HCT116 (cell line): ENCODE data around the gene LRP1B. TPM values are rescaled to one million over a fixed set of nuclear protein-coding genes. Genes with fewer than 3 reads are reported as not detected.

ENCODE experiments used
- ATAC-seq: fragments of 200-7000 bp; cut with Tn5 transposase; 2 replicates; pipeline ENCODE4 v1.9.1; 2020; ENCODE audit warnings: mild to moderate bottlenecking, moderate library complexity
- BruUV-seq: library from RNA; stranded (reverse); fragments of 400-500 nt; replicated peaks from 2 replicates; lab custom pipeline; 2021; lab: Mats Ljungman, UMichigan
- CTCF ChIA-PET: fragments of 300-600 bp; sonication (Branson Sonifier 250); formaldehyde crosslinking; loops from one replicate; lab custom pipeline; 2021; ENCODE audit warnings: antibody characterized with exemption; lab: Charles Lee
- POLR2A ChIA-PET: fragments of 300-600, 350-600 bp; sonication (Branson Sonifier 250); formaldehyde crosslinking; loops from one replicate; lab custom pipeline; 2021; ENCODE audit warnings: antibody characterized with exemption; lab: Charles Lee
- RAD21 ChIA-PET, 2 experiments: fragments of 300-600 bp; sonication (Branson Sonifier 250); formaldehyde crosslinking; loops; one replicate each; lab custom pipeline; 2023; ENCODE audit warnings: low total read pairs in 2 of 2; ENCODE audit not compliant: uncharacterized antibody in 2 of 2, unreplicated experiment in 2 of 2, low non-redundant PET in 1 of 2; lab: Charles Lee
- DNase-seq: peaks from one replicate; pipeline ENCODE4 v3.0.0-alpha.2; 2010; ENCODE audit warnings: low read depth, low spot score
- H2AFZ ChIP-seq: fragments of 200-600 bp; shearing (Covaris generic), sonication (generic); 2 replicates; pipeline ENCODE4 v1.6.1; 2017; ENCODE audit warnings: low read depth, mixed run types, mixed read lengths, antibody characterized with exemption, low read length; ENCODE audit not compliant: poor library complexity, severe bottlenecking
- H3K27ac ChIP-seq: 2 replicates; pipeline ENCODE4 v1.5.1; 2012; ENCODE audit warnings: low read depth, low read length
- H3K27me3 ChIP-seq: fragments of 200-600 bp; sonication (generic); 2 replicates; pipeline ENCODE4 v1.6.1; 2016; ENCODE audit warnings: mixed run types, low read length, mixed read lengths; ENCODE audit not compliant: insufficient read depth
- H3K36me3 ChIP-seq, 2 experiments: fragments of 200-500 bp in 1 of 2; fragments of 200-600 bp in 1 of 2; sonication (Bioruptor generic) in 1 of 2; sonication (generic) in 1 of 2; 2 replicates each; pipeline versions ENCODE4 v1.5.1 to v1.6.1; 2014 to 2016; ENCODE audit warnings: low read length in 2 of 2, inconsistent platforms in 1 of 2, mixed read lengths in 1 of 2, mixed run types in 1 of 2; ENCODE audit not compliant: insufficient read depth in 2 of 2, control insufficient read depth in 1 of 2
- H3K4me1 ChIP-seq, 2 experiments: fragments of 200-600 bp in 1 of 2; sonication (generic) in 1 of 2; 2 replicates each; pipeline versions ENCODE4 v1.5.1 to v1.6.1; 2012 to 2017; ENCODE audit warnings: low read length in 2 of 2, inconsistent platforms in 1 of 2, mild to moderate bottlenecking in 1 of 2, mixed read lengths in 1 of 2, mixed run types in 1 of 2, moderate library complexity in 1 of 2; ENCODE audit not compliant: insufficient read depth in 2 of 2, control insufficient read depth in 1 of 2
- H3K4me2 ChIP-seq: fragments of 200-600 bp; sonication (generic); 2 replicates; pipeline ENCODE4 v1.6.1; 2017; ENCODE audit warnings: mixed run types, low read length, mixed read lengths
- H3K4me3 ChIP-seq, 2 experiments: fragments of 200-600 bp in 1 of 2; sonication (generic) in 1 of 2; replicated peaks in 1 of 2; 2 replicates each; pipeline ENCODE4 v1.5.1; 2011 to 2016; ENCODE audit warnings: low read length in 2 of 2, control low read depth in 1 of 2, low read depth in 1 of 2, mild to moderate bottlenecking in 1 of 2, mixed read lengths in 1 of 2, mixed run types in 1 of 2
- H3K79me2 ChIP-seq: fragments of 200-600 bp; sonication (generic); 2 replicates; pipeline ENCODE4 v1.6.1; 2017; ENCODE audit warnings: mild to moderate bottlenecking, mixed run types, low read length, moderate library complexity, mixed read lengths; ENCODE audit not compliant: insufficient read depth
- H3K9ac ChIP-seq: fragments of 200-600 bp; sonication (generic); 2 replicates; pipeline ENCODE4 v1.6.1; 2016; ENCODE audit warnings: low read length, mixed read lengths
- H3K9me2 ChIP-seq: fragments of 200-600 bp; sonication (generic), shearing (Covaris generic); 2 replicates; pipeline ENCODE4 v1.6.1; 2017; ENCODE audit warnings: mixed run types, mild to moderate bottlenecking, moderate library complexity; ENCODE audit not compliant: insufficient read depth
- H3K9me3 ChIP-seq, 2 experiments: fragments of 200-500 bp in 1 of 2; fragments of 200-600 bp in 1 of 2; sonication (Bioruptor generic) in 1 of 2; sonication (generic) in 1 of 2; 2 replicates each; pipeline ENCODE4 v1.6.1; 2014 to 2017; ENCODE audit warnings: low read length in 2 of 2, mixed read lengths in 2 of 2, inconsistent platforms in 1 of 2, low read depth in 1 of 2, mild to moderate bottlenecking in 1 of 2, mixed run types in 1 of 2, moderate library complexity in 1 of 2; ENCODE audit not compliant: control insufficient read depth in 1 of 2, insufficient read depth in 1 of 2
- H4K20me1 ChIP-seq: fragments of 200-600 bp; sonication (generic), shearing (Covaris generic); 2 replicates; pipeline ENCODE4 v1.6.1; 2017; ENCODE audit warnings: mixed run types, mild to moderate bottlenecking, moderate library complexity; ENCODE audit not compliant: insufficient read depth
- CBX3 ChIP-seq: IDR thresholded peaks from 2 replicates; pipeline ENCODE4 v1.6.1; 2012; ENCODE audit warnings: low read depth
- CEBPB ChIP-seq: IDR thresholded peaks from 2 replicates; pipeline ENCODE4 v1.6.1; 2012; ENCODE audit warnings: low read depth
- EGR1 ChIP-seq: IDR thresholded peaks from 2 replicates; pipeline ENCODE4 v1.6.1; 2012; ENCODE audit warnings: low read depth
- JUND ChIP-seq: IDR thresholded peaks from 2 replicates; pipeline ENCODE4 v1.6.1; 2012
- POLR2A ChIP-seq: IDR thresholded peaks from 2 replicates; pipeline ENCODE4 v1.7.0; 2011; ENCODE audit warnings: borderline replicate concordance; ENCODE audit not compliant: insufficient read depth, insufficient read length; ENCODE audit errors: extremely low read depth
- POLR2AphosphoS5 ChIP-seq: IDR thresholded peaks from 2 replicates; pipeline ENCODE4 v1.6.1; 2011; ENCODE audit warnings: mild to moderate bottlenecking, low read depth, low read length, moderate library complexity
- SIN3A ChIP-seq: IDR thresholded peaks from 2 replicates; pipeline ENCODE4 v1.6.1; 2012; ENCODE audit warnings: low read depth
- SP1 ChIP-seq: IDR thresholded peaks from 2 replicates; pipeline ENCODE4 v1.6.1; 2012; ENCODE audit warnings: low read depth
- SRF ChIP-seq: IDR thresholded peaks from 2 replicates; pipeline ENCODE4 v1.6.1; 2012; ENCODE audit warnings: low read depth
- TCF7L2 ChIP-seq: IDR thresholded peaks from 2 replicates; pipeline ENCODE4 v1.7.0; 2011; ENCODE audit warnings: borderline replicate concordance, inconsistent platforms; ENCODE audit not compliant: insufficient read depth, insufficient read length; ENCODE audit errors: extremely low read depth
- YY1 ChIP-seq: IDR thresholded peaks from 2 replicates; pipeline ENCODE4 v1.6.1; 2011; ENCODE audit warnings: low read length, low read depth, moderate library complexity, mild to moderate bottlenecking; ENCODE audit not compliant: insufficient replicate concordance; ENCODE audit errors: extremely low read depth
- ZBTB33 ChIP-seq: IDR thresholded peaks from 2 replicates; pipeline ENCODE4 v1.6.1; 2011; ENCODE audit warnings: mild to moderate bottlenecking, low read length, moderate library complexity; ENCODE audit not compliant: insufficient replicate concordance; ENCODE audit errors: extremely low read depth
- ZFX ChIP-seq: fragments of 450-650 bp; IDR thresholded peaks from 2 replicates; pipeline ENCODE4 v1.6.1; 2017
- intact Hi-C: fragments of 100-400 bp; cut with micrococcal nuclease; formaldehyde crosslinking; loops from 2 replicates; pipeline ENCODE4 v1.10.0; 2022
- total RNA-seq: library from RNA; stranded (reverse); gene quantifications from one replicate; pipeline ENCODE4 v1.2.1, GENCODE V29; 2021; ENCODE audit not compliant: unreplicated experiment
- TF ChIP-seq, protein P1 (sequence below): IDR thresholded peaks from 2 replicates; pipeline ENCODE4 v1.6.1; 2012

Gene LRP1B
- total RNA-seq, 1 experiment from 2014 or later, result 0.34 TPM

GRCh38 chr2:141508086-141508752 lies 622.6 kb downstream of the LRP1B start (continued):
- no peak for TF ChIP-seq TCF7L2
- no peak for TF ChIP-seq POLR2AphosphoS5
- TF ChIP-seq POLR2A, result no peak
- TF ChIP-seq SP1, result no peak
- TF ChIP-seq SRF, result no peak
- no peak for TF ChIP-seq YY1
- TF ChIP-seq SIN3A, result no peak

DNA sequence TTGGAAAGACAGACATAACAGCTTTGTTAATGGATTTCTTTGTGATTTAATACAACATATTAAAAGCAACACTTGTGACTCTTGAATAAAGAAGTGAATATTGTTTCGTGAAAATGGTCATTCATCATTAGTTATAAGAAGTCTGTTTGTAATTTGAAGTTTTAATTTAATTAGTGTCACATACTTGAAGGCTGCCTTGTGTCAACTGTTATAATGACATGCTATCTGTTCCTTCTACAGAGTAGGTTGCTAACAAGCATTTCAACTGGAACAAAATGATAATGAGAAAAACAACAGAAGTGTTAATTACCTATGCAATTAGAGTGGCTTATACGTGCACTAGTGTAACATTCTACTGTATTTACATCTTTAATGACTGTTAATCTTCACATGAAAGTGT lies 624.7 kb downstream of the LRP1B start:
- CTCF ChIA-PET, result no interaction called here
- Histone ChIP-seq H3K4me2 (no peak overlapping the region), H3K4me1 (no peaks in the 10 kb centered on the region), H3K9me3 (no peaks in the 10 kb centered on the region), H3K27ac (no peak overlapping the region), H2AFZ (no peak overlapping the region), H4K20me1 (no peaks in the 10 kb centered on the region), H3K9me2 (no peaks in the 10 kb centered on the region), H3K36me3 (no peaks in the 10 kb centered on the region), H3K4me3 (no peak overlapping the region), H3K79me2 (no peaks in the 10 kb centered on the region), H3K27me3 (no peaks in the 10 kb centered on the region), H3K9ac (no peak overlapping the region)
- TF ChIP-seq ZFX, result no peak
- no peak for TF ChIP-seq TCF7L2
- TF ChIP-seq POLR2AphosphoS5, result no peak
- TF ChIP-seq EGR1, result no peak
- TF ChIP-seq YY1, result no peak
- no peak for TF ChIP-seq CBX3
- TF ChIP-seq JUND, result no peak
- no peak for TF ChIP-seq CEBPB
- TF ChIP-seq, protein P1, sequence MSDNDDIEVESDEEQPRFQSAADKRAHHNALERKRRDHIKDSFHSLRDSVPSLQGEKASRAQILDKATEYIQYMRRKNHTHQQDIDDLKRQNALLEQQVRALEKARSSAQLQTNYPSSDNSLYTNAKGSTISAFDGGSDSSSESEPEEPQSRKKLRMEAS, result no peak
- TF ChIP-seq ZBTB33, result no peak
- no TSS peak for BruUV-seq
- POLR2A ChIA-PET, result no interaction called here
- no peak for DNase-seq
- intact Hi-C loops, result no loop called here
- RAD21 ChIA-PET, result no interaction called here
- no peak for ATAC-seq
